GM20431 (cell line): ENCODE results near the gene CES4A.
"Not testable (repeated sequence)": the region's sequence is repeated elsewhere in the genome, so short reads cannot be mapped to it uniquely, and the experiment has no call there.

ENCODE experiments used
- in situ Hi-C: fragments of 300-500 bp; cut with MseI, MboI; formaldehyde crosslinking; loops from one replicate; pipeline ENCODE4 v1.15.0; 2020; ENCODE audit warnings: low sequenced_read_pairs; ENCODE audit not compliant: unreplicated experiment

The CES4A gene

DNA sequence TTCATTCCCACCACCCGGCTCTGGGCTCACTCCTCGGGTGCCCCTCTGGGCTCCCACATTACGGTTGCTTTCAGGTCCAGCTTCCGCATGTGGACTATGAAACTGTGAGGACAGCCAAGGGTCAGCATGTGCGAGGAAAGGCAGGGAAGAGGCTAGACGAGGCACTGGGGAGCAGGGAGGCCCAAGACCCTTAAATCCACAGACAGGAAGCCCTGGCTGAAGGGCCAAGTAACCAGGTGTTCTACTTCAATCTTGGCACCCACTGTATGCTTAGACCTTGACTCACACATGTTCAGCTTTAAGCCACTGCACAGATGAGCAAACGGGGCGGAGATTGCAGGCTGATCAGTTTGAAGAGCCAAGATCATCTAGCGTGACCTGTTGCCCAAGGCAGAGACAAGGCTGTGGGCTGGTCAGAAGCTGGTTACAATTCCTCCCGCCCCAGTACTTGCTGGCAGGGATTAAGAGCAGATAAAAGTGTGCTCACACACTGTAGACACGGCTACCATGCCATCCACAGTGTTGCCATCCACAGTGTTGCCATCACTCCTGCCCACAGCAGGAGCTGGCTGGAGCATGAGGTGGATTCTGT lies at the start of gene CES4A:
TSS of gene CES4A (plus strand) at position 393 of the 592 bp plus-strand sequence. CDS start at position 577, 184 bp downstream.
- in situ Hi-C loops, result no loop called here

DNA sequence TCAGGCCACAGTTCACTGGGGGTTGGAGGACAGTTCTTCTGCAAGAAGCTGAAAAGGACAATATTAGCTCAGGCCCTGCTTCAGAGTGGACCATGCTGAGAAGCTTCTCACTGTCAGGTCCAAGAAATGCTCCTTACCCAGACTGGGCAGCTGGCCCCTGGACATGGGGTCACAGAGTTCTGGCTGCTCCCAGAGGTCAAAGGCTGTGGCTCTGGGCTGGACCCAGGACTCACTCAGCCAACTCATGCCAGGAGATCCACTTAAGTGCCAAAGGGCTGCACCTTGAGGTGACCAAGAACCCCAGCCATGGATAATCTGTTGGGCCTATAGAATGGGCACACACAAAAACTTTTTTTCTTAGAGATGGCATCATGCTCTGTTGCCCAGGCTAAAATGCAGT lies 49.0 kb upstream of the CES4A start:
- in situ Hi-C loops, result no loop called here

DNA sequence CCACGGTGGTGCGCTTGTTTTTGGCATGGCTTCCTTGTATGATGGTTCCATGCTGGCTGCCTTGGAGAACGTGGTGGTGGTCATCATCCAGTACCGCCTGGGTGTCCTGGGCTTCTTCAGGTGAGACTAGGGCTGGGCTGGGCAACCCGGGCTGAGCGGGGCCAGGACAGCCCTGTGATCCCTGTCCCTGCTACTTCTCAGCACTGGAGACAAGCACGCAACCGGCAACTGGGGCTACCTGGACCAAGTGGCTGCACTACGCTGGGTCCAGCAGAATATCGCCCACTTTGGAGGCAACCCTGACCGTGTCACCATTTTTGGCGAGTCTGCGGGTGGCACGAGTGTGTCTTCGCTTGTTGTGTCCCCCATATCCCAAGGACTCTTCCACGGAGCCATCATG lies 48.2 kb upstream of the CES4A start:
- in situ Hi-C loops, result no loop called here

DNA sequence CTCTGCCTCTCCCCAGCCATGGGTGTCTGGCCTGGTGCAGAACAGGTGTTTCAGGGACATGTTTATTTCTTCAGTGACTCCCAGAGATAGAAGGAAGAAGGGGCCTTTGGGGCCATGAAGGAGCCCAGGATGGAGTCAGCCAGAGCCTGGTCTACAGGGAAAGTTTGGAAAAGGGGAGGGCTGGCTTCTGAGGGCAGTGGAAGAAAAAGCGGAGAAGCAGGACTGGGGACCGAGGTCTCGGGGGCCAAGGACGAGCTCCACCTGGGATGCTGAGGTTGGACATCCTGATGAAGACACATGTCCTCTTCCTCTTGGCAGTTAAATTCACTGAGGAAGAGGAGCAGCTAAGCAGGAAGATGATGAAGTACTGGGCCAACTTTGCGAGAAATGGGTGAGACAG lies 45.4 kb upstream of the CES4A start:
- in situ Hi-C loops, result no loop called here

DNA sequence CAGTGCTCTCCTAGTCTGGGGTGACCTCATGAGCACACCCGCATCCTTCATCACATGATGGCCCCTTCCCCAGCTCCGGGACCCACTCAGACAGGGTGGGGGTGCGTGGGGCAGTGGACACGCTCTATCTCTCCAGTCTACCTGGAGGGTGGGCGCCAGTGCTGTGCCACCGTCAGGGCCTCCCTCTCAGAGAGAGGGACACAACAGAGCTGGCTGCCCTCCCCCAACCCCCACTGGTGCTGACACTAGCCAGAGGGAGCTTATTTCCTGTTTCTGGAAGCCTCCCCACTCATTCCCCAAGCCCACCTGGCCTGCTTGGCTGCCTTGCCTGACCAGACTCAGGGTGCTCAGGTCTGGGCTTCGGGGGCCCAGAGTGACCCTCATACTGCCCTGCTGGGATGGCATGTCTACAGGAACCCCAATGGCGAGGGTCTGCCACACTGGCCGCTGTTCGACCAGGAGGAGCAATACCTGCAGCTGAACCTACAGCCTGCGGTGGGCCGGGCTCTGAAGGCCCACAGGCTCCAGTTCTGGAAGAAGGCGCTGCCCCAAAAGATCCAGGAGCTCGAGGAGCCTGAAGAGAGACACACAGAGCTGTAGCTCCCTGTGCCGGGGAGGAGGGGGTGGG lies 44.8 kb upstream of the CES4A start:
- in situ Hi-C loops, result no loop called here

DNA sequence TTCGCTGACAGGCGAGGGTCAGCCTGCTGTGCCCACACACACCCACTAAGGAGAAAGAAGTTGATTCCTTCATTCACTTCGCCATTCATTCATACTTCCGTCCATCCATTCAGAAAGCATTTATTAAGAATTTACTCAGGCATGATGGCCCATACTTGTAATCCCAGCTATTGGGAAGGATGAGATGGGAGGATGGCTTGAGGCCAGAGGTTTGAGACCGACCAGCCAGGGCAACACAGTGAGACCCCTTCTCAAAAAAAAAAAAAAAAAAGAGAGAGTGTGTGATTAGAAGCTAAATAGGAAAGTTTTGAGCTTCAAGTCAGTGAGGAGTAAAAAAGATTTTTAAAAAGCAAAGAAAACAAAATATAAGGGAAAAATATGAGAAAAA lies 44.3 kb upstream of the CES4A start:
- in situ Hi-C loops, result no loop called here

DNA sequence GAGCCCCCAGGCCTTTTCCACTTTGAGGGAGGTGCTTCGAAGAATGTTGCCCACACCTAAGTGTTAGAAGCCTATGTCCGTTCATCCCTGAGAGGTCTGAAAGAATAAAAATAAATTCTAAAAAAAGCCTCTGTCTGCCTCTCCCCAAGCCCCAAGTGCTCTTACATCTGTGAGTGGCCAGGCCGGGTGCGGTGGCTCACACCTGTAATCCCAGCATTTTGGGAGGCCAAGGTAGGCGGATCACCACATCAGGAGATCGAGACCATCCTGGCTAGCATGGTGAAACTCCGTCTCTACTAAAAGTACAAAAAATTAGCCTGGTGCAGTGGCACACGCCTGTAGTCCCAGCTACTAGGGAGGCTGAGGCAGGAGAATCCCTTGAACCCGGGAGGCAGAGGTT lies 43.4 kb upstream of the CES4A start:
- in situ Hi-C loops, result not testable (repeated sequence)

DNA sequence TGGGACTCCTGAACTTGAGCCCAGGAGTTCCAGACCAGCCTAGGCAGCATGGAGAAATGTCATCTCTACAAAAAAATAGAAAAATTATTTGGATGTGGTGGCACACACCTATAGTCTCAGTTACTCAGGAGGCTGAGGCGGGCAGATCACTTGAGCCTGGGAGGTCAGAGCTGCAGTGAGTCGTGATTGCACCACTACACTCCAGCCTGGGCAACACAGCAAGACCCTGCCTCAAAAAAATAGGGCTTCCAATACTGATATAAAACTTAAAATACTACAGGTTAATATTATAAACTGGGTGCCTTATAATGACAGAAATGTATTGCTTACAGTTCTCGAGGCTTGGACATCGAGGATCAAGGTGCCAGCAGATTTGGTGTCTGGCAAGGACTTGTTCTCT lies 42.5 kb upstream of the CES4A start:
- in situ Hi-C loops, result no loop called here

DNA sequence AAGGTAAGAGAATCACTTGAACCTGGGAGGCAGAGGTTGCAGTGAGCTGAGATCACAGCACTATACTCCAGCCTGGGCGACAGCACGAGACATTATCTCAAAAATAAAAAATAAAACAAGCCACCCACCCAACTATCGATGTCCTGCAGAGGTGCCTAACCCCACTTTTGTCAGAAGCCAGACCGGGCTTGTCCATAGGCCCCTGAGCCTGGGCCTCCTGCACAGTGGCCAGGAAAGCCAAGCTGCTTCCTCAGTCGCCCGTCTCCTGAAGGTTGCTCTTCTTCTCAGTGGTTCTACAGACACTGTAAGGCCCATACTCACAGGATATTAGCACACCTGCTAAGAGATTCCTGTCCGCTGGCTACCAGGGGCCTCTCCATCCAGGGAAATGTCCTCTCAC lies 41.8 kb upstream of the CES4A start:
- in situ Hi-C loops, result no loop called here

DNA sequence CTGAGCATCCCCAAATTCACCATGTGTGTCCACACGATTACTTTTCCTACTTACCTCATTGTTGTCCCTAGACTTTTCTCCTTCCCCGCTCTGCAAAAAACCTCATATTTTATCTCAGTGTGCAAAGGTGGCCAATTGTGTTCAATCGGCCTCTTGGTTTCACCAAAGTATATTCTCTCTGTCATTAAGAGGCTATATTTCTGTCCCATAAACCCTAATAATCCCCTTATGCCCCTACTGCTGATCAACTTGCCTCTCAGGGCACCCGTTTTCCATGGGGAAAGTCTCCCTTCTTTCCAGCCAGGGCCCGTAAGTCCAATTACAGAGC lies 41.5 kb upstream of the CES4A start:
- in situ Hi-C loops, result no loop called here

DNA sequence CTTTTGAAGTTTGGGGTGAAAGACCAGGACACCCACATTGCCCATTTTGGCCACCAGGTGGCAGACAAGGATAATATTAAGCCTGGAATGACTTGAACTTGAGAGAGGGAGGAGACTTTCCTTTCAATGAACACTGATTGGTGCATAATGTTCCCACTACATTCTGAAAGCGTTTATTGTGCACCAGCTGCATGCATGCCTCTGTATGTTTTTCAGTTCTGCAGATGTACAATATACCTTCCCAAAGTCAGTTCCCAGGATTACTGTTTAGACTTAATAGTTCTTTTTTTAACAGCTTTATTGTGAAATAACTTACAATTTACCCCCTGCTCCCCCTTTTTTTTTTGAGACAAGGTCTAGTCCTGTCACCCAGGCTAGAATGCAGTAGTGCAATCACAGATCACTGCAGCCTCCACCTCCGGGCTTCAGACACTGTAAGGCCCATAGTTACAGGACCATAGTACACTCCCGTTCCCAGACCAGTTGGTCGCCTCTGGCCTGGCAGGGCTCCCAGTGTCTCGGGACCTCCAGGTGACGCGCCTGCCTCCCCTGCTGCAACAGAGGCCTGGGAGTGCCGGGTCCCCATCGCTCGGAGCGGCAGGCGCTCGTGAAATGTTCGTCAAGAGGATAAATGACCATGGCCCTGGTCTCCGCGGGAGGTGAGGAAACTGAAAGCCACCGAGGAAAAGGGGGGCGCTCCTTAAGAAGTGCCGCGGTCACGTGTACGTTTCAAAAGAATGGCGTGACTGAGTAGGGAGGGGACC lies 40.9 kb upstream of the CES4A start:
- in situ Hi-C loops, result no loop called here

DNA sequence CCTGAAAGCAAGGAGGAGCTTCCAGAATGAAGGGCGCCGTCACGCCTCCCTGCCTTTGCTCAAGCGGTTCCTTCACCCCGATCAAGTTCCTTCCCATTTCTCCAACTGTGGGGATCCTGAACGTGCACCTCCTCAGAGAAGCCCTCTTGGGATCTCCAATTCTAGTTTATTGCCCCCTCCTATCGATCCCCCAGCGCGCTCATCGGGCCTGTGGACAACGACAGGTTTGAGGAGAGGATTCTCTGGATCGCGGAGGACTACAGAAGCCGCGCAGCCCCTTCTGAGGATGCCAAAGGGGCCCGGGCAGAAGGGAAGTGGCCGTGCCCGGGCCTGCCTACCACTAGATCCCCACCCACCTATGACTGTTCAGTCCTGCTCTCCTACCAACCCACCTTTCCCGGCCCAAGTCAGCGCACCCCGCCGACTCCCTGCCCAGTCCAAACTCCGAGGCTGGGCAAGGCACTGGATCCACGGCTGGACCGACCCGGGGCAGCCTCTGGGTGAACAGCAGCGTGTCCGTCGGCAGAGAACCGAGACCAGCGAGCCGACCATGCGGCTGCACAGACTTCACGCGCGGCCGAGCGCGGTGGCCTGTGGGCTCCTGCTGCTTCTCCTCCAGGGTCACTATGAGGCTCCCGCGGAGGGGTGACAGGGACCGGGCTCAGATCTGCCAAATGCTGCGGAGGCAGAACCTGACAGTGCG lies 40.1 kb upstream of the CES4A start:
- in situ Hi-C loops, result no loop called here

DNA sequence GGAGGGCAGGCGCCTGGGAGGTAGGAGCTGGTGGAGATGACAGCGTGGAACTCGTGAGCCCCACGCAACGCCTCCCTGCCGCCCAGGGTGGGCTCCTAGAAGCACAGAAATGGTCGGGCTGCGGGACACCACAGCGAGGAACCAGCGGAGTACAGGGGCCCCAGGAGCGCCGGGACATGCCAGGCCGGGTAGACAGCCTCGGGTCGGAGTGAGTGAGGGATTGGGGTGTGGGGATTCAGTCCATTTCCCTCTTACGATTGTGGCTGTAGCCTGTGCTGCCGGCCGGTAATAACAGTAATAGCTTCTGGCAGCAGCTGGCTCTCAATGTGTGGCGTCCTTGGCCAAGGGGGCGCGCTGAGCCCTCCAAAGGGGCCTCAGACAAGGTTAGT lies 39.6 kb upstream of the CES4A start:
- in situ Hi-C loops, result no loop called here

DNA sequence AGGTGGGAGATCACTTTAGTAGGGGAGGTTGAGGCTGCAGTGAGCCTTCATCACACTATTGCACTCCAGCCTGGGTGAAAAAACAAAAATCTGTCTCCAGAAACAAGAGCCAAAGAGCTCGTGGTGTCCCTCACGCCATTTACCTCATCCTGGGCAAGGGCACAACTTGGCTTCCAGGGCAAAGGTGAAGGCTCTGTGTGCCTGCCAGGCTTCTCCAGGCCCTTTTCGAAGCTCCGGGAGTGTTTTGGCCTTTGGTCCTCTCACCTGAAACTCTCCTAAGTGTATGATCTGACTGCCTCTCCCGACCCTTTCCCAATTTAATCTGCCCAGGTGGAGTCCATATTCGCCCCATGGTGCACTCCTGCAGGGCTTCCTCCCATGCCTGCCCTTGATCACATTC lies 38.9 kb upstream of the CES4A start:
- in situ Hi-C loops, result no loop called here

DNA sequence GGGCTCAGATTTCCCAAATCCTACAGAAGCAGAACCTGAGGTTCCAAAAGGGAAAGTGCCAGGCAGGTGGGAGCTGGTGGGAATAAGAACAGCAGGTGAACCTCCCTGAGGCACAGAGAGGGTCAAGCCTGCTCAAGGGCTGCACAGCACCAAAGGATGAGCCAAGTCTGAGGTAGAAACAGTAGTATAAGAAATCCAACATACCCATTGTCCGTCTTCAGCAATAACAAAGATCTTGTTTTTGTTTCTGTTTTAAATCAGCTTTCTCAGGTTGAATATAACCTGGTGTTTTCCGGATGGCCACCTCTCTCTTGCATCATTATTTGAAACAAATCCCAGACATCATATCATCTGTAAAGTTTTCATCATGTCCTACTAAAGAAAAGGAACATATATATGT lies 38.0 kb upstream of the CES4A start:
- in situ Hi-C loops, result no loop called here

DNA sequence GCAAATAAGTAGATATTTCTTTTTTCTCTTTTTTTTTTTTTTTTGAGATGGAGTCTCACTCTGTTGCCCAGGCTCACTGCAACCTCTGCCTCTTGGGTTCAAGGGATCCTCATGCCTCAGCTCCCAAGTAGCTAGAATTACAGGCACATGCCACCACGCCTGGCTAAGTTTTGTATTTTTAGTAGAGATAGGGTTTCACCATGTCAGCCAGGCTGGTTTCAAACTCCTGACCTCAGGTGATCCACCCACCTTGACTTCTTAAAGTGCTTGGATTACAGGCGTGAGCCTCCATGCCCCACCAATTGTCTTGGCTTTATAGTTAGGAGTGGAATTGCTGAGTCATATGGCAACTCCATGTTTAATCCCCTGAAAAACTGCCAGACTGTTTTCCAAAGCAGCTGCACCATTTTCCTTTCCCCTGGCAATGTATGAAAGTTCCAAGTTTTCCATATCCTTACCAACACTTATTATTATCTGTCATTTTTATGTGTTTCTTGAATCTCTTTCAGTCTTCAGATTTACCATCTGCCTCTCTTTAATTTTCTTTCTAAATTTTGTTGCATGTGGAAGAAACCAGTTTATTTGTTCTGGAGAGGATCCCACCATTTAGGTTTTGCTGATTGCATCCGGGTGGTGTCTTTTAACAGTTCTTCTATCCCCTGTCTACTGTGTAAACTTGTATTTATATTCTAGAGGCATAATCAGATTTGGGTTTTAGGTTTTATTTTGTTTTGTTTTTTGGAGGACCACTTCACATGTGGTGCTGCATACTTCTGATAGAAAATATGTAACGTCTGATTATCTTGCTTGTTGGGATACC lies 37.2 kb upstream of the CES4A start:
- in situ Hi-C loops, result no loop called here

DNA sequence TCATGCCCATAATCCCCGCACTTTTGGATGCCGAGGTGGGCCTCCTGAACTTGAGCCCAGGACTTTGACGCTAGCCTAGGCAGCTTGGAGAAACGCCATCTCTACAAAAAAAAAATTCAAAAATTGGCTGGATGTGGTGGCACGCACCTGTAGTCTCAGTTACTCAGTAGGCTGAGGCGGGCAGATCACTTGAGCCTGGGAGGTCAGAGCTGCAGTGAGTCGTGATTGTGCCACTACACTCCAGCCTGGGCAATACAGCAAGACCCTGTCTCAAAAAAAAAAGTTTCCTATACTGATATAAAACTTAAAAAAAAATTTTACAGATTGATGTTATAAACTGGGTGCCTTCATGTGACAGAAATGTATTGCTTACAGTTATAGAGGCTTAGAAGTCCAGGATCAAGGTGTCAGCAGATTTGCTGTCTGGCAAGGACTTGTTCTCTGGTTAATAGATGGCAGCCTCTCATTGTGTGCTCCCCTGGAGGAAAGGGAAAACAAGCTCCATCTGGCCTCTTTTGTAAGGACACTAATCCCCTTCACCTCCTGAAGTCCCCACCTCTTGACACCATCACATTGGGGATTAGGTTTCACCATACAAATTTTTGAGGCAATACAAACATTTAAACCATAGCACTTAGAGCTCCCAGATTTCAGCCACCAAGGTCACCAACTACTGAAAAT lies 35.8 kb upstream of the CES4A start:
- in situ Hi-C loops, result no loop called here

DNA sequence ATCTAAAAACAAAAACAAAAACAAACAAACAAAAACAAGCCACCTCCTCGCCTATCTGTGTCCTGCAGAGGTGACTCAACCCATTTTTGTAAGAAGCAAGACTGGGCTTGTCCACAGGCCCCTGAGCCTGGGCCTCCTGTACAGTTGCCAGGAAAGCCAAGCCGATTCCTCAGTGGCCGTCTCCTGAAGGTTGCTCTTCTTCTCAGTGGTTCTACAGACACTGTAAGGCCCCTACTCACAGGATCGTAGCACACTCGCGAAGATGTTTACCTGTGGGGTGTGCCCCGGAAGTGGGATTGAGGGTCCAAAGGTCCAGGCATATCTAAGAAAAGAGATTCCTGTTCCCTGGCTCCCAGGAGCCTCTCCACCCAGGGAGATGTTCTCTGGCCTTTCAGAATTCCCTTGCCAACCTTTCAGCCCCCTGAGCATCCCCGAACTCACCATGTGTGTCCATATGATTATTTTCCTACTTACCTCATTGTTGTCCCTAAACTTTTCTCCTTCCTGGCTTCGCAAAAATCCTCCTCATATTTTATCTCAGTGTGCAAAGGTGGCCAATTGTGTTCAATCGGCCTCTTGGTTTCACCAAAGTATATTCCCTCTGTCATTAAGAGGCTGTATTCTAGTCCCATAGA lies 34.8 kb upstream of the CES4A start:
- in situ Hi-C loops, result no loop called here

DNA sequence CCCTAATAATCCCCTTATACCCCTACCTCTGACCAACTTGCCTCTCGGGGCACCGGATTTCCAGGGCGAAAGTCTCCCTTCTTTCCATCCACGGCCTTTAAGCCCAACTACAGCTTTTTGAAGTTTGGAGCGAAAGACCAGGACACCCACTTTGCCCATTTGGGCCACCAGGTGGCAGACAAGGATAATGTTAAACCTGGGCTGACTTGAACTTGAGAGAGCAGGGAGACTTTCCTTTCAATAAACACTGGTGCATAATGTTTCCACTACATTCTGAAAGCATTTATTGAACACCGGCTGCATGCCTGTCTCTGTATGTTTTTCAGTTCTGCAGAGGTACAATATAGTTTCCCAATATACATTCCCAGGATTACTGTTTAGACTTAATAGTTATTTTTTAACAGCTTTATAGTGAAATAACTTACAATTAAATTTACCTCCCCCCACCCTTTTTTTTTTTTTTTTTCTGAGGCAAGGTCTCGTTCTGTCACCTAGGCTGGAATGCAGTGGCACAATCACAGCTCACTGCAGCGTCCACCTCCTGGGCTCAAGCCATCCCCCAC lies 34.2 kb upstream of the CES4A start:
- in situ Hi-C loops, result no loop called here
